Measurements from ENCODE around the gene ATL1. TPM values are rescaled to one million over a fixed set of nuclear protein-coding genes. Genes with fewer than 3 reads are reported as not detected.
A peak's percentile ranks its signal among the peaks of the same experiment; 100 is the strongest.

Gene ATL1
- total and polyA plus RNA-seq, 2 of the 8 experiments (the other 6 are each of a cell fraction or from before 2014, with no cell fraction given): 4.0 to 5.9 TPM

DNA sequence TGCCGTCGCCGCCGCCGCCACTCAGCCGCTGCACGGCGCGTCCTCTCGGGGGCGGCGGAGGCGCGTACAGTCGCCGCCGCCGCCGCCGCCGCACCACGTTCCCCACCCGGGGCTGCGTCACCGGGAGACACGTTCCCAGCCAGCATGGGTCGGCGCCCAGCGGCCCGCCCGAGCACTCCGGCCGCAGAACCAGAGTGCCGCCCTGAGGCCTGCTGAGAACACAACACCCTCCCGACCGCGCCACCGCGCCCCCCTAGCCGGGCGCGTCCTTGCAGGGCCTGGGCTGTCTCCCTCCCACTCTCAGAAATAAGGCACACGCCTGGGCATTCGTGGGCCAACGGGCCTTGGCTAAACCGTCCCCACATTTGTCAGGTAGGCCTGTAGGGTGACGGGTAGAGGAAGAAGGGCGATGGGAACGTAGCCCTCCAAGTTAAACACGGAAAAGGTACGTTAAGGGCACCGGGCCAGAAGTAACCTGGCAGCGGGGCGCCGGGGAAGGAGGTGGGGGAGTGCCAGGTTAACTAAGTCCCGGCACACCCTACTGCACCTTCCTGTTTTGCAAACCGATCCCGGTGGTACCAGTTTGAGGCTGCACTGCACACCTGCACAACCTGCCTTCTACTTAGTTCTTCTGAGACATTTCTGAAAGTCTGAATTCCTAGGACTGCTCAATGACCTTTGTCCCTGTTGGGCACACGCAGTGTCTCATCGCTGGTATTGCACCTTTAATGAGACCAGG, 27.3 kb upstream of the ATL1 start, which contains the start of gene MAP4K5:
TSS of gene MAP4K5 (minus strand) at position 68 of the 739 bp plus-strand sequence. CDS start 520 bp downstream, outside the sequence.
- no peaks in the 10 kb centered on the region for H3K27me3 ChIP-seq (replicated peaks in 1 of 4; ENCODE audit: control insufficient read depth in 3 of 4, extremely low read depth in 1 of 4, insufficient read depth in 3 of 4, low read length in 3 of 4)
- peak within 1 kb of the TSS; percentile 91 for H2BK5ac ChIP-seq (ENCODE audit: low read depth, low read length)
- H2AK5ac ChIP-seq (ENCODE audit: low read depth, low read length): no peak within 1 kb of the TSS
- peaks cover 0 to 6% (median 5%) of the 10 kb centered on the region in 4 experiments; a peak in 3 of 7 replicates for H3K4me1 ChIP-seq (replicated peaks in 1 of 4; ENCODE audit: control insufficient read depth in 3 of 4, insufficient read depth in 4 of 4, low read length in 3 of 4)
- ChIA-PET CTCF (ENCODE audit: partially characterized antibody) (interaction anchor here (0.6 to 1.6 kb wide), 9 partner anchors 22 to 386 kb away, joined by 3 to 5 read pairs (median 3); partner anchors contain the start of gene CDKL1), POLR2A (ENCODE audit: partially characterized antibody) (interaction anchor here (0.9 to 1.7 kb wide), 6 partner anchors 15 to 221 kb away, joined by 3 to 10 read pairs (median 4); partner anchors contain the start of gene CDKL1)
- H4K20me1 ChIP-seq (replicated peaks in 1 of 2; ENCODE audit: control insufficient read depth in 1 of 2, insufficient read depth in 2 of 2, low read length in 2 of 2): peaks cover 0 to 5% of the 10 kb centered on the region in 2 experiments
- H3K27ac ChIP-seq (ENCODE audit: low read depth, low read length): peak within 1 kb of the TSS; percentile 86
- peak within 1 kb of the TSS; percentile 75 to 91 (median 86) for H3K4me3 ChIP-seq (ENCODE audit: extremely low read depth in 1 of 4, insufficient read depth in 2 of 4, low read depth in 3 of 4, low read length in 4 of 4)
- H3K36me3 ChIP-seq (ENCODE audit: control insufficient read depth in 2 of 4, insufficient read depth in 4 of 4, low read length in 3 of 4): no peaks in the 10 kb centered on the region; a peak in 1 of 8 replicates
- H3K14ac ChIP-seq (ENCODE audit: insufficient read length): no peak within 1 kb of the TSS
- H2BK120ac ChIP-seq (replicated peaks; ENCODE audit: low read depth, low read length): no peak within 1 kb of the TSS
- H3K79me2 ChIP-seq (ENCODE audit: control insufficient read depth in 1 of 2, insufficient read depth in 2 of 2, low read length in 2 of 2): peaks cover 5 to 41% of the 10 kb centered on the region in 2 experiments
- peak within 1 kb of the TSS; percentile 90 for H4K91ac ChIP-seq (replicated peaks; ENCODE audit: insufficient read length, low read length)
- peak within 1 kb of the TSS; percentile 99 for H3K18ac ChIP-seq (ENCODE audit: extremely low read depth, low read length)
- peak within 1 kb of the TSS; percentile 89 for H2BK20ac ChIP-seq (ENCODE audit: low read length)
- H2BK12ac ChIP-seq (ENCODE audit: low read depth, low read length): peak within 1 kb of the TSS; percentile 86; the same call in 1 of the 2 replicates
- H3K56ac ChIP-seq (replicated peaks; ENCODE audit: insufficient read length, low read depth, low read length): peak within 1 kb of the TSS; percentile 72
- peaks cover 0 to 6% of the 10 kb centered on the region in 2 experiments; a peak in 1 of 4 replicates for H3K9me3 ChIP-seq (ENCODE audit: insufficient read depth in 2 of 2, low read depth in 1 of 2, low read length in 1 of 2)
- WGBS, 2 experiments (ENCODE audit: extremely low coverage in 1 of 2, insufficient coverage in 1 of 2, insufficient read length in 1 of 2, insufficient replicate concordance in 2 of 2, low coverage in 1 of 2, low lambda C conversion rate in 2 of 2, missing lambda C conversion rate in 1 of 2): 1% methylated on average over 22 of the region's 60 CpGs; no CpG with 5 or more reads in 1 of the 2 experiments
- H4K5ac ChIP-seq (ENCODE audit: insufficient read length, low read depth, low read length): peak within 1 kb of the TSS; percentile 94
- H3K23ac ChIP-seq (ENCODE audit: insufficient read length): no peak within 1 kb of the TSS
- peak within 1 kb of the TSS; percentile 66; the same call in 1 of the 2 replicates for H2BK15ac ChIP-seq (ENCODE audit: low read length)
- DNase-seq (ENCODE audit: low read depth in 1 of 2, low spot score in 2 of 2) (peak; percentile 69 to 90), FAIRE-seq (no peak)
- peak within 1 kb of the TSS; percentile 58 to 93 (median 78) for H3K9ac ChIP-seq (replicated peaks in 1 of 4; ENCODE audit: extremely low read depth in 1 of 4, low read depth in 3 of 4, low read length in 3 of 4)
- H3K4ac ChIP-seq (replicated peaks; ENCODE audit: insufficient read length, low read depth, low read length): peak within 1 kb of the TSS; percentile 89
- H3K79me1 ChIP-seq (ENCODE audit: low read depth, low read length): no peaks in the 10 kb centered on the region
- H2AFZ ChIP-seq (ENCODE audit: low read length): peak within 1 kb of the TSS; percentile 99
- H3K4me2 ChIP-seq (ENCODE audit: insufficient read depth in 1 of 2, low read depth in 2 of 2, low read length in 2 of 2): peak within 1 kb of the TSS; percentile 77 to 88
- H3K23me2 ChIP-seq (ENCODE audit: low read depth, low read length): peaks cover 11% of the 10 kb centered on the region
- H4K8ac ChIP-seq (ENCODE audit: extremely low read depth, insufficient read depth, low read length): peak within 1 kb of the TSS; percentile 97
- TF ChIP-seq EGR1 (IDR thresholded peaks at IDR 0.05; ENCODE audit: borderline replicate concordance, low read depth, low read length) (peak; percentile 59; the same call in 1 of the 2 replicates), HDAC2 (IDR thresholded peaks at IDR 0.05; ENCODE audit: borderline replicate concordance in 1 of 2, low read depth in 2 of 2, low read length in 2 of 2) (no peak), POLR2AphosphoS5 (IDR thresholded peaks at IDR 0.05; ENCODE audit: low read depth, low read length) (0 out of 2 replicates have a peak, but pooled peaks have one; percentile 49), CBX5 (IDR thresholded peaks at IDR 0.05; ENCODE audit: low read depth, low read length) (no peak), SUZ12 (IDR thresholded peaks at IDR 0.05; ENCODE audit: low read length) (no peak), SIN3A (conservative IDR thresholded peaks at IDR 0.05 in 1 of 2, IDR thresholded peaks at IDR 0.05 in 1 of 2; ENCODE audit: low read depth in 1 of 2, low read length in 2 of 2) (peak in 1 of 2 experiments; percentile 62; a peak in 1 of 4 replicates), HDAC6 (IDR thresholded peaks at IDR 0.05; ENCODE audit: low read depth, low read length) (no peak), EZH2 (IDR thresholded peaks at IDR 0.05; ENCODE audit: low read depth, low read length, severe bottlenecking) (no peak), BCL11A (IDR thresholded peaks at IDR 0.05; ENCODE audit: low read depth in 2 of 2, low read length in 2 of 2) (no peak)
- TF ChIP-seq, protein P1, sequence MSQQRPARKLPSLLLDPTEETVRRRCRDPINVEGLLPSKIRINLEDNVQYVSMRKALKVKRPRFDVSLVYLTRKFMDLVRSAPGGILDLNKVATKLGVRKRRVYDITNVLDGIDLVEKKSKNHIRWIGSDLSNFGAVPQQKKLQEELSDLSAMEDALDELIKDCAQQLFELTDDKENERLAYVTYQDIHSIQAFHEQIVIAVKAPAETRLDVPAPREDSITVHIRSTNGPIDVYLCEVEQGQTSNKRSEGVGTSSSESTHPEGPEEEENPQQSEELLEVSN (IDR thresholded peaks at IDR 0.05): no peak

Data from H1 (cell line).